COLO668 (cell line): ENCODE data around the gene SRCAP.

Experiments used
- DNase-seq: peaks from one replicate; lab custom pipeline; 2025; ENCODE audit not compliant: unreplicated experiment; lab: John Stamatoyannopoulos, UW

SRCAP gene

GRCh38 chr16:30773826-30774225 lies 74.9 kb downstream of the SRCAP start:
- DNase-seq, result no peak

- no peak for DNase-seq
These were observed 75.6 kb downstream of the SRCAP start for GRCh38 chr16:30774367-30775130.

- DNase-seq, result no peak
These were observed 76.1 kb downstream of the SRCAP start for GRCh38 chr16:30775131-30775391.

GRCh38 chr16:30775392-30776188 lies 76.6 kb downstream of the SRCAP start:
- peak; percentile 84 for DNase-seq

GRCh38 chr16:30777591-30778297 lies 78.8 kb downstream of the SRCAP start:
- no peak for DNase-seq

- DNase-seq, result no peak
These were observed 79.7 kb downstream of the SRCAP start for GRCh38 chr16:30778549-30779244.

GRCh38 chr16:30779596-30779995 lies 80.6 kb downstream of the SRCAP start:
- no peak for DNase-seq

- DNase-seq, result no peak
These were observed 81.0 kb downstream of the SRCAP start for GRCh38 chr16:30780021-30780420.

GRCh38 chr16:30780549-30780948 lies 81.6 kb downstream of the SRCAP start:
- no peak for DNase-seq

GRCh38 chr16:30782486-30783279 lies 83.7 kb downstream of the SRCAP start:
- DNase-seq, result no peak

GRCh38 chr16:30783280-30784109 lies 84.5 kb downstream of the SRCAP start:
- no peak for DNase-seq

- DNase-seq, result no peak
These were observed 85.2 kb downstream of the SRCAP start for GRCh38 chr16:30784215-30784614.

GRCh38 chr16:30785126-30786106 lies 86.4 kb downstream of the SRCAP start:
- DNase-seq, result no peak

- DNase-seq, result peak; percentile 53
These were observed 87.4 kb downstream of the SRCAP start for GRCh38 chr16:30786115-30786935.

- DNase-seq, result peak; percentile 68
These were observed 88.1 kb downstream of the SRCAP start, which contains the start of gene ZNF629 for GRCh38 chr16:30786936-30787612. ZNF629 (minus strand) TSS chr16:30787205; CDS start chr16:30784482, 2,723 bp downstream.

GRCh38 chr16:30787613-30788378 lies 88.8 kb downstream of the SRCAP start:
- no peak for DNase-seq
